OCI-LY1 (cell line): ENCODE results near the gene PI4KB.

ENCODE experiments used
- H2AFZ ChIP-seq: fragments of 200-600 bp; sonication (generic), shearing (Covaris generic); 2 replicates; pipeline ENCODE4 v1.6.0; 2014; ENCODE audit warnings: antibody characterized with exemption, mild to moderate bottlenecking, low read length
- H3F3A ChIP-seq: fragments of 200-600 bp; sonication (generic), shearing (Covaris generic); 2 replicates; pipeline ENCODE4 v1.6.0; 2014; ENCODE audit warnings: mild to moderate bottlenecking, antibody characterized with exemption, low read length, moderate library complexity; ENCODE audit not compliant: insufficient read depth
- H3K27ac ChIP-seq: fragments of 200-600 bp; sonication (generic); 2 replicates; pipeline ENCODE4 v1.5.1; 2014; ENCODE audit warnings: low read length, mixed run types, mild to moderate bottlenecking, low read depth; ENCODE audit not compliant: poor library complexity, severe bottlenecking
- H3K27me3 ChIP-seq: fragments of 200-600 bp; sonication (generic); 2 replicates; pipeline ENCODE4 v1.6.0; 2014; ENCODE audit warnings: antibody characterized with exemption, mild to moderate bottlenecking, low read length, moderate library complexity; ENCODE audit not compliant: insufficient read depth
- H3K36me3 ChIP-seq: fragments of 200-600 bp; sonication (generic); 2 replicates; pipeline ENCODE4 v1.6.1; 2014; ENCODE audit warnings: mild to moderate bottlenecking, antibody characterized with exemption, low read length, moderate library complexity, mixed read lengths; ENCODE audit not compliant: insufficient read depth
- H3K4me1 ChIP-seq: fragments of 200-600 bp; sonication (generic); 2 replicates; pipeline ENCODE4 v1.5.1; 2014; ENCODE audit warnings: mild to moderate bottlenecking, low read length, moderate library complexity; ENCODE audit not compliant: insufficient read depth, severe bottlenecking
- H3K4me2 ChIP-seq: fragments of 200-600 bp; sonication (generic), shearing (Covaris generic); 2 replicates; pipeline ENCODE4 v1.6.1; 2014; ENCODE audit warnings: low read length
- H3K4me3 ChIP-seq: fragments of 200-600 bp; sonication (generic); 2 replicates; pipeline ENCODE4 v1.5.1; 2014; ENCODE audit warnings: low read length, low read depth, mild to moderate bottlenecking, mixed read lengths; ENCODE audit not compliant: poor library complexity, severe bottlenecking
- H3K79me2 ChIP-seq: fragments of 200-600 bp; shearing (Covaris generic); 2 replicates; pipeline ENCODE4 v1.6.1; 2016; ENCODE audit warnings: mixed run types, low read length, mixed read lengths; ENCODE audit not compliant: insufficient read depth
- H3K9ac ChIP-seq: fragments of 200-600 bp; sonication (generic), shearing (Covaris generic); 2 replicates; pipeline ENCODE4 v1.6.1; 2014; ENCODE audit warnings: mild to moderate bottlenecking, low read length, mixed read lengths
- H3K9me2 ChIP-seq: fragments of 200-600 bp; sonication (generic), shearing (Covaris generic); 2 replicates; pipeline ENCODE4 v1.6.1; 2014; ENCODE audit warnings: low read depth, mild to moderate bottlenecking, low read length, mixed read lengths
- H3K9me3 ChIP-seq: fragments of 200-600 bp; shearing (Covaris generic); 2 replicates; pipeline ENCODE4 v1.6.1; 2014; ENCODE audit warnings: low read length, mixed read lengths
- H4K20me1 ChIP-seq: fragments of 200-600 bp; sonication (generic), shearing (Covaris generic); 2 replicates; pipeline ENCODE4 v1.6.0; 2016; ENCODE audit warnings: mild to moderate bottlenecking, low read length; ENCODE audit not compliant: insufficient read depth
- CTCF ChIP-seq: fragments of 200-600 bp; sonication (generic), shearing (Covaris generic); IDR thresholded peaks from 2 replicates; pipeline ENCODE4 v1.5.1; 2017; ENCODE audit warnings: mild to moderate bottlenecking, antibody characterized with exemption, low read length, moderate library complexity, mixed read lengths
- EZH2 ChIP-seq: fragments of 200-600 bp; sonication (generic), shearing (Covaris generic); IDR thresholded peaks from 2 replicates; pipeline ENCODE4 v1.8.0; 2017; ENCODE audit warnings: borderline replicate concordance, mixed run types, mild to moderate bottlenecking, antibody characterized with exemption, low read length, moderate library complexity, mixed read lengths

PI4KB gene

GRCh38 chr1:151318975-151319374 lies 8.2 kb downstream of the PI4KB start:
- H3F3A ChIP-seq = no peaks in the 10 kb centered on the region
- H3K36me3 ChIP-seq = peaks cover 57% of the 10 kb centered on the region
- H3K4me3 ChIP-seq = no peak overlapping the region

GRCh38 chr1:151315565-151316235 lies 11.5 kb downstream of the PI4KB start:
- H3K9ac ChIP-seq = no peak overlapping the region
- H3K27ac ChIP-seq = no peak overlapping the region
- no peak overlapping the region for H3K4me3 ChIP-seq
- H3K36me3 ChIP-seq = peaks cover 80% of the 10 kb centered on the region
- H4K20me1 ChIP-seq = no peaks in the 10 kb centered on the region
- H3K4me1 ChIP-seq = no peaks in the 10 kb centered on the region
- no peak overlapping the region for H3K4me2 ChIP-seq
- H3K9me2 ChIP-seq = no peaks in the 10 kb centered on the region
- H3K79me2 ChIP-seq = no peaks in the 10 kb centered on the region
- no peaks in the 10 kb centered on the region for H3K27me3 ChIP-seq
- no peaks in the 10 kb centered on the region for H3F3A ChIP-seq
- no peak overlapping the region for H2AFZ ChIP-seq
- H3K9me3 ChIP-seq = no peaks in the 10 kb centered on the region
- TF ChIP-seq EZH2 (no peak), CTCF (no peak)

More at GRCh38 chr1:151318975-151319374, 8.2 kb downstream of the PI4KB start:
- Histone ChIP-seq H2AFZ (no peak overlapping the region), H4K20me1 (no peaks in the 10 kb centered on the region), H3K4me1 (no peaks in the 10 kb centered on the region), H3K27ac (no peak overlapping the region), H3K27me3 (no peaks in the 10 kb centered on the region), H3K9me3 (no peaks in the 10 kb centered on the region), H3K4me2 (no peak overlapping the region), H3K9ac (no peak overlapping the region), H3K79me2 (no peaks in the 10 kb centered on the region), H3K9me2 (no peaks in the 10 kb centered on the region)
- no peak for TF ChIP-seq EZH2
- TF ChIP-seq CTCF = no peak

- Histone ChIP-seq H3K9me2 (no peaks in the 10 kb centered on the region), H3K9me3 (no peaks in the 10 kb centered on the region), H3K4me1 (no peaks in the 10 kb centered on the region), H3K27me3 (no peaks in the 10 kb centered on the region), H4K20me1 (no peaks in the 10 kb centered on the region), H3K9ac (no peak overlapping the region), H3K27ac (no peak overlapping the region), H2AFZ (no peak overlapping the region), H3K4me3 (no peak overlapping the region), H3F3A (no peaks in the 10 kb centered on the region), H3K4me2 (no peak overlapping the region), H3K36me3 (peaks cover 74% of the 10 kb centered on the region), H3K79me2 (no peaks in the 10 kb centered on the region)
- TF ChIP-seq CTCF (no peak), EZH2 (no peak)
Measured at GRCh38 chr1:151314137-151314875, 12.9 kb downstream of the PI4KB start.
